H9 (cell line): ENCODE measurements around the gene PLCH2. TPM values are rescaled to one million over a fixed set of nuclear protein-coding genes. Genes with fewer than 3 reads are reported as not detected.

Experiments used
- DNase-seq: peaks from one replicate; pipeline ENCODE4 v3.0.0-alpha.2; 2017
- H2AFZ ChIP-seq: one replicate; pipeline ENCODE4 v1.6.1; 2013; ENCODE audit warnings: mild to moderate bottlenecking, low read length, control low read depth, moderate library complexity
- H2AK5ac ChIP-seq: 2 replicates; pipeline ENCODE4 v1.6.1; 2013; ENCODE audit warnings: low read length, control low read depth, mixed read lengths; ENCODE audit not compliant: insufficient read length
- H2BK120ac ChIP-seq: one replicate; pipeline ENCODE4 v1.6.1; 2013; ENCODE audit warnings: low read depth, mild to moderate bottlenecking, low read length, control low read depth, inconsistent platforms; ENCODE audit not compliant: poor library complexity, severe bottlenecking
- H2BK12ac ChIP-seq: 2 replicates; pipeline ENCODE4 v1.6.1; 2013; ENCODE audit warnings: low read length, control low read depth, mixed read lengths, low read depth; ENCODE audit not compliant: insufficient read length
- H2BK15ac ChIP-seq: 2 replicates; pipeline ENCODE4 v1.6.1; 2013; ENCODE audit warnings: low read depth, low read length, control low read depth
- H2BK20ac ChIP-seq: one replicate; pipeline ENCODE4 v1.6.1; 2013; ENCODE audit warnings: low read depth, mild to moderate bottlenecking, low read length, control low read depth, inconsistent platforms; ENCODE audit not compliant: poor library complexity, severe bottlenecking
- H2BK5ac ChIP-seq: 2 replicates; pipeline ENCODE4 v1.6.1; 2013; ENCODE audit warnings: low read length, control low read depth, mixed read lengths; ENCODE audit not compliant: insufficient read length
- H3K14ac ChIP-seq: 2 replicates; pipeline ENCODE4 v1.6.1; 2013; ENCODE audit warnings: low read length, control low read depth; ENCODE audit not compliant: insufficient read depth
- H3K18ac ChIP-seq: 2 replicates; pipeline ENCODE4 v1.6.1; 2013; ENCODE audit warnings: low read depth, mild to moderate bottlenecking, mixed read lengths, low read length, control low read depth; ENCODE audit not compliant: insufficient read length
- H3K23ac ChIP-seq: 2 replicates; pipeline ENCODE4 v1.6.1; 2013; ENCODE audit warnings: low read length, control low read depth, mixed read lengths, low read depth; ENCODE audit not compliant: insufficient read length
- H3K23me2 ChIP-seq: 2 replicates; pipeline ENCODE4 v1.6.1; 2013; ENCODE audit warnings: low read depth, mild to moderate bottlenecking, mixed read lengths, low read length, control low read depth; ENCODE audit not compliant: insufficient read length, poor library complexity, severe bottlenecking
- H3K27ac ChIP-seq: 2 replicates; pipeline ENCODE4 v1.5.1; 2013; ENCODE audit warnings: low read length, control low read depth, mixed read lengths, low read depth; ENCODE audit not compliant: insufficient read length
- H3K27me3 ChIP-seq: 2 replicates; pipeline ENCODE4 v1.6.1; 2013; ENCODE audit warnings: low read length, control low read depth, inconsistent platforms; ENCODE audit not compliant: insufficient read depth
- H3K4ac ChIP-seq: 2 replicates; pipeline ENCODE4 v1.6.1; 2013; ENCODE audit warnings: low read depth, mild to moderate bottlenecking, control low read depth, inconsistent platforms, low read length, moderate library complexity
- H3K4me1 ChIP-seq: 2 replicates; pipeline ENCODE4 v1.6.1; 2013; ENCODE audit warnings: low read length, control low read depth, inconsistent platforms; ENCODE audit not compliant: insufficient read depth
- H3K4me2 ChIP-seq: 2 replicates; pipeline ENCODE4 v1.6.1; 2013; ENCODE audit warnings: low read length, control low read depth, mixed read lengths; ENCODE audit not compliant: insufficient read length, insufficient read depth
- H3K56ac ChIP-seq: 2 replicates; pipeline ENCODE4 v1.6.1; 2013; ENCODE audit warnings: low read depth, mild to moderate bottlenecking, mixed read lengths, low read length, control low read depth; ENCODE audit not compliant: insufficient read length
- H3K79me1 ChIP-seq: 2 replicates; pipeline ENCODE4 v1.6.1; 2013; ENCODE audit warnings: low read depth, mild to moderate bottlenecking, moderate library complexity, low read length, control low read depth, inconsistent platforms; ENCODE audit not compliant: insufficient read depth, poor library complexity, severe bottlenecking
- H3K79me2 ChIP-seq: 2 replicates; pipeline ENCODE4 v1.6.1; 2013; ENCODE audit warnings: low read length, control low read depth, inconsistent platforms; ENCODE audit not compliant: insufficient read depth
- H3K9ac ChIP-seq: 2 replicates; pipeline ENCODE4 v1.6.1; 2013; ENCODE audit warnings: low read length, control low read depth, mixed read lengths; ENCODE audit not compliant: insufficient read length; ENCODE audit errors: extremely low read depth
- H3K9me3 ChIP-seq: one replicate; pipeline ENCODE4 v1.6.1; 2013; ENCODE audit warnings: low read depth, low read length, inconsistent platforms; ENCODE audit not compliant: control insufficient read depth
- H3T11ph ChIP-seq: one replicate; pipeline ENCODE4 v1.6.1; 2013; ENCODE audit warnings: mild to moderate bottlenecking, low read length, control low read depth, inconsistent platforms
- H4K20me1 ChIP-seq: one replicate; pipeline ENCODE4 v1.6.1; 2013; ENCODE audit not compliant: control insufficient read depth, insufficient read length, insufficient read depth
- H4K5ac ChIP-seq: 2 replicates; pipeline ENCODE4 v1.6.1; 2013; ENCODE audit warnings: low read depth, mild to moderate bottlenecking, mixed read lengths, low read length, control low read depth; ENCODE audit not compliant: insufficient read length
- H4K8ac ChIP-seq: replicated peaks from 2 replicates; pipeline ENCODE4 v1.6.1; 2013; ENCODE audit warnings: low read length, control low read depth, mixed read lengths, low read depth; ENCODE audit not compliant: insufficient read length
- H4K91ac ChIP-seq: 2 replicates; pipeline ENCODE4 v1.6.1; 2013; ENCODE audit warnings: low read depth, mild to moderate bottlenecking, moderate library complexity, mixed read lengths, low read length, control low read depth; ENCODE audit not compliant: insufficient read length
- H3K27ac Mint-ChIP-seq, 3 experiments: 2 replicates in 2 of 3; 3 replicates in 1 of 3; pipeline ENCODE4 v1.8.0; 2020 to 2021; ENCODE audit warnings: mixed read lengths in 3 of 3, mild to moderate bottlenecking in 1 of 3, moderate library complexity in 1 of 3
- H3K27me3 Mint-ChIP-seq: 2 replicates; pipeline ENCODE4 v1.8.0; 2021; ENCODE audit warnings: low read depth, mild to moderate bottlenecking, moderate library complexity, mixed read lengths
- H3K36me3 Mint-ChIP-seq, 3 experiments: 2 replicates in 2 of 3; 3 replicates in 1 of 3; pipeline ENCODE4 v1.8.0; 2020 to 2021; ENCODE audit warnings: low read depth in 3 of 3, mixed read lengths in 3 of 3; ENCODE audit not compliant: insufficient read depth in 1 of 3
- H3K4me1 Mint-ChIP-seq, 2 experiments: 2 replicates each; pipeline ENCODE4 v1.8.0; 2020; ENCODE audit warnings: mixed read lengths in 2 of 2
- H3K4me3 Mint-ChIP-seq, 2 experiments: 2 replicates in 1 of 2; 3 replicates in 1 of 2; pipeline ENCODE4 v1.8.0; 2020 to 2021; ENCODE audit warnings: mild to moderate bottlenecking in 2 of 2, mixed read lengths in 2 of 2, moderate library complexity in 1 of 2
- H3K9me3 Mint-ChIP-seq, 2 experiments: 2 replicates in 1 of 2; 3 replicates in 1 of 2; pipeline ENCODE4 v1.8.0; 2020; ENCODE audit warnings: mild to moderate bottlenecking in 2 of 2, mixed read lengths in 2 of 2, moderate library complexity in 1 of 2
- WGBS: extraction: QIAGEN DNeasy Blood & Tissue Kit; methylation state at CpG from one replicate; pipeline ENCODE4 v1.1.7; 2013; ENCODE audit warnings: missing lambda C conversion rate, low lambda C conversion rate, mixed read lengths; ENCODE audit not compliant: insufficient read length; ENCODE audit errors: extremely low coverage; 5-methylcytosine and 5-hydroxymethylcytosine counted together
- total RNA-seq: library from RNA; stranded (reverse); gene quantifications from 2 replicates; pipeline ENCODE4 v1.2.1, GENCODE V29; 2021
- TF ChIP-seq, protein P1 (sequence below): fragments of 200-600 bp; sonication (generic); conservative IDR thresholded peaks from 3 replicates; pipeline ENCODE4 v1.8.0; 2021; ENCODE audit warnings: antibody characterized with exemption, mild to moderate bottlenecking

The PLCH2 gene
- total RNA-seq, 1 experiment from 2014 or later, result 0.09 TPM

DNA sequence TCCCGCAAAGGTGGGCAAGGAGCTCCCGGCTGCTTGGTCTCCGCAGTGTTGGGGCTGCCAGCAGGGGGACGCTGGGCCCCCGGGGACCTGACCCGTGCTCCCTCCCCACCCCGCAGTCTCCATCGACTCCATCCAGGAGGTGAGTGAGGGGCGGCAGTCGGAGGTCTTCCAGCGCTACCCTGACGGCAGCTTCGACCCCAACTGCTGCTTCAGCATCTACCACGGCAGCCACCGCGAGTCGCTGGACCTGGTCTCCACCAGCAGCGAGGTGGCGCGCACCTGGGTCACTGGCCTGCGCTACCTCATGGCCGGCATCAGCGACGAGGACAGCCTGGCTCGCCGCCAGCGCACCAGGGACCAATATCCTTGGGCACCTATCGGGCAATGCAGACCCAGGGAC lies 3.5 kb downstream of the PLCH2 start:
- Histone ChIP-seq H3K27me3 (no peaks in the 10 kb centered on the region), H3K79me1 (no peaks in the 10 kb centered on the region), H2BK12ac (no peak overlapping the region), H4K91ac (no peak overlapping the region), H3K23ac (no peak overlapping the region), H2AFZ (no peak overlapping the region), H4K5ac (no peak overlapping the region), H3K14ac (no peak overlapping the region; the same call in 1 of the 2 replicates), H2BK5ac (no peak overlapping the region), H2BK20ac (no peak overlapping the region), H3K23me2 (no peaks in the 10 kb centered on the region), H3K79me2 (no peaks in the 10 kb centered on the region), H3T11ph (no peak overlapping the region), H3K4me1 (no peaks in the 10 kb centered on the region), H3K4me2 (no peak overlapping the region), H4K20me1 (no peaks in the 10 kb centered on the region), H2BK120ac (no peak overlapping the region), H4K8ac (no peak overlapping the region), H3K9me3 (no peaks in the 10 kb centered on the region), H3K27ac (no peak overlapping the region), H3K56ac (no peak overlapping the region), H3K4ac (no peak overlapping the region), H2AK5ac (no peak overlapping the region), H3K18ac (no peak overlapping the region), H2BK15ac (no peak overlapping the region), H3K9ac (no peak overlapping the region)
- no CpG with 5 or more reads among the region's 28 CpGs for whole genome bisulfite sequencing
- no peak overlapping the region for H3K4me3 Mint-ChIP-seq
- H3K27ac Mint-ChIP-seq, result no peak overlapping the region
- peaks cover 0 to 12% of the 10 kb centered on the region in 2 experiments; a peak in 2 of 4 replicates for H3K4me1 Mint-ChIP-seq
- H3K9me3 Mint-ChIP-seq, result no peaks in the 10 kb centered on the region
- H3K27me3 Mint-ChIP-seq, result peaks cover 4% of the 10 kb centered on the region
- no peak for DNase-seq
- TF ChIP-seq, protein P1, sequence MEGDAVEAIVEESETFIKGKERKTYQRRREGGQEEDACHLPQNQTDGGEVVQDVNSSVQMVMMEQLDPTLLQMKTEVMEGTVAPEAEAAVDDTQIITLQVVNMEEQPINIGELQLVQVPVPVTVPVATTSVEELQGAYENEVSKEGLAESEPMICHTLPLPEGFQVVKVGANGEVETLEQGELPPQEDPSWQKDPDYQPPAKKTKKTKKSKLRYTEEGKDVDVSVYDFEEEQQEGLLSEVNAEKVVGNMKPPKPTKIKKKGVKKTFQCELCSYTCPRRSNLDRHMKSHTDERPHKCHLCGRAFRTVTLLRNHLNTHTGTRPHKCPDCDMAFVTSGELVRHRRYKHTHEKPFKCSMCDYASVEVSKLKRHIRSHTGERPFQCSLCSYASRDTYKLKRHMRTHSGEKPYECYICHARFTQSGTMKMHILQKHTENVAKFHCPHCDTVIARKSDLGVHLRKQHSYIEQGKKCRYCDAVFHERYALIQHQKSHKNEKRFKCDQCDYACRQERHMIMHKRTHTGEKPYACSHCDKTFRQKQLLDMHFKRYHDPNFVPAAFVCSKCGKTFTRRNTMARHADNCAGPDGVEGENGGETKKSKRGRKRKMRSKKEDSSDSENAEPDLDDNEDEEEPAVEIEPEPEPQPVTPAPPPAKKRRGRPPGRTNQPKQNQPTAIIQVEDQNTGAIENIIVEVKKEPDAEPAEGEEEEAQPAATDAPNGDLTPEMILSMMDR, result 0 out of 3 replicates have a peak, but pooled peaks have one; percentile 23
- H3K36me3 Mint-ChIP-seq, result no peaks in the 10 kb centered on the region
